HG02870 (cell line): ENCODE data around the gene ELAVL2.

Experiments
- ATAC-seq: cut with Tn5 transposase; IDR thresholded peaks from one replicate; pipeline ENCODE4 v1.9.1; 2021; ENCODE audit warnings: mild to moderate bottlenecking, moderate library complexity; ENCODE audit not compliant: unreplicated experiment

Gene ELAVL2

DNA sequence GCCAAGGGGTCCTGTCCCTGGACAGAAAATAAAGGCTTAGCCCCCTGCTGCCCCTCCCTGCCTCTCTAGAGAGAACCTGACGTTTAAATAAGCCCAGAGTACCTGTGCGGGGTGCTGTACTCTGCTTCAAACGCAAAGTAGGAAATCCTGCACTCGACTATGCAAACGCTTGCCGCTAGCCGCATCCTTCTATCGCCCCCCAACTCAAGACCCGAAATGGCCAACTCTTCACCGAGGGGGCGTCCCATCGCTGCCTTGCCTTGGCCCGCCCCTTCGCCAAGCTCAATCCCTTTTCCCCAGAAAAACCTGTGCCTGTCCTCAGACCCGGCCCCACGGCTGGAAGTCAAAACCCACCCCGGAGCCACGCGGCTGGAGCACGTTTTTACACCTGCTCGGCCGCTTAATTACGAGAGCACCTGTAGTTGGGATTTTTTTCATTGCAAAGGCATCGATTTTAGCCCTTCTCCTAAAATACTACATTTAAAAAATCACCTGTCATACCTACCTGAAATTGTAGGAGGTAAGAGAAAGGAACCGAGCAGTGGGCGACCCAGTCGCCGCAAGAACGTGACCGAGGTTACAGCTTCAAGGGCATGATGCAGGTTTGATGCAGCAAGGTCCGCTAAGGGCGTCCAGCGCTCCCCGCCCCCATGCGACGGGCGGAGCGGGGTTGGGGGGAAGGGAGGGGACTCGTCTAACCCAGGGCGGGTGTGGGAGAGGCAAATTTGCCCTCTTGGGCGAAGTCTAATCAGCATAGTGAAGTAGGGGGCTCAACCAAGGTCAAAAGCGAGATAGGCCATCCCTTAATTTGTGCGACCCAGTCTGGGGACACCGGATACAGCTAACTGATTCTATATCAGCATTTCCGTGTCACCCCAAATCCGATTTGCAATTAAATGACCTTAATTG, 3.5 kb downstream of the ELAVL2 start:
- no peak for ATAC-seq

GRCh38 chr9:23821375-23822181, 4.5 kb downstream of the ELAVL2 start:
- ATAC-seq, result no peak

DNA sequence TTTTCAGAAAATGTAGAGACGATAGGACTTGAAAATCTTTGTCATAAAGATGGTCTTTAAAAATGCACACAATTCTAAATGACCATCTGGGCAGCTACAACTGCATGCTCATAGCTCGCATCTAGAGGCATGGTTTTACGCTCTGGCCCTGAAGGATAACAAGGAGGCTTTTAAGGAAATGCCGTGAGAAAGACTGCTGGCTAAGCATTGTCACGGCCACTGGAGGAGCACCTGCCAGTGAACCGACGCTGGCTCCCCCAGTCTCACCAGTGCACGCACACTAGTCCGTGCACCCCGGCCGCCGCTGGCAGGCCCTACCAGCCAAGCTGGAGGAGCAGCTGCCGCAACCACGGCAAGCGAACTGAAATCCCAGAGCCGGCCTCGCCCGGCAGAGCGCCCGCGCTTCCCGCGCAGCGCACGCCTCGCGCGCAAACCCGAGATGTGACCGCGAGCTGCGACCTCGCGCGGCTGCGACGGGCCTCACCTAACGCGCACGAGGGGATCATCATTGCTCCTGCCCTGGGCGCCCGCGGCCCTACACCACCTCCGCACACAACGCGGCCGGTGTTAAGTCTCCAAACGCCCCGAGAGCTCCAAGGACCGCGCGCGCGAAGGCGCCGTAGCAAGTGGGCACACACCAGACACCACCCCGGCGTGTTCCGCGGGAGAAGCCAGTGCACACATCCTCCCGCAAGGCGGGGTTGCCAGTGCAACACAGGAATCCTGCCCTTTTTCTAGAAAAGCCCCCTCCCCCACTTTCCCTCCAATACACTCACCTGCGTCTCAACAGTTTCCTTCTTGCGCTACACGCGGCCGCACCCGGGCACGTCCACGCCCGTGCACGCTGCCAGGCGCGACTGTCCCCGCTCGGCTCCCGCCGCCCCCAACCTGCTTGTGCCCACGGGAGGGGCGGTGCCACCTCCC, 5.3 kb downstream of the ELAVL2 start:
- ATAC-seq, result no peak

GRCh38 chr9:23819403-23819802, 6.6 kb downstream of the ELAVL2 start:
- no peak for ATAC-seq

GRCh38 chr9:23814243-23814642, 11.8 kb downstream of the ELAVL2 start:
- no peak for ATAC-seq

DNA sequence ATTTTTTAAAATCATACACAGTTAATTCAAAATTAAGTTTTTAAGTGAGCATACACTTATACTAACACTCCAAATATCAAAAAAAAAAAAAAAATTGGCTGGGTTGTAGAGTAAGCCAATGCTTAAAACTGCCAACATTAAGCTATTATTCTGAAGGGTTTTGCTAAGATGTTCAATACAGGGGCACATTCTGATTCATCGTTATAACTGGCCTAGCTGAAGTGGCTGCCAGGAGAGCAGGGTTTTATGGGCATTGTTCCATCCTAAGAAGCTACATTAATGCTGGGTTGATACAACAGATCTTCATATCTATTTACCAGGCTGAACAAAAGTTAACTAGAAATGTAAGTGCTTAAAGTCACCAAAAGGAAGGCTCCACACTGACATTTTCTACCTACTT, 13.4 kb downstream of the ELAVL2 start:
- no peak for ATAC-seq

DNA sequence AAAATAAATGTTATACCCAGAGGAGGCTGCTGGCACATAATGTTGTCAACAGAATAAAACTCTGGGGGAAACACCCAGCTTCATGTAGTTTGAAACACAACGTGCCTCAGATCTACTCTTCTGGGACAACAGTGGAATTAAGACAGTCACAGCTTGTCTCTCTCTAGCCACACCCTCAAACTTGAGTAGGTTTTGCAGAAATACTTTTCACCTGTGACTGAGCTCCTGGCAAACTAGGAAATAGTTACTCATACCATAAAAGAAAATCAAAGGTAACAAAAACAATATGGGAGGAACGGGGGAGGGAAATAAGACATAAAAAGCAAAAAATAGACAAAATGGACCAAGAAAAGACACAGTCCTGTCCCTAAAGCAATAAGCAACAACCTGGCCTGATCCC, 14.4 kb downstream of the ELAVL2 start:
- no peak for ATAC-seq

- no peak for ATAC-seq
These were observed 22.8 kb downstream of the ELAVL2 start for GRCh38 chr9:23803216-23803615.

GRCh38 chr9:23801523-23801922, 24.5 kb downstream of the ELAVL2 start:
- ATAC-seq, result no peak

DNA sequence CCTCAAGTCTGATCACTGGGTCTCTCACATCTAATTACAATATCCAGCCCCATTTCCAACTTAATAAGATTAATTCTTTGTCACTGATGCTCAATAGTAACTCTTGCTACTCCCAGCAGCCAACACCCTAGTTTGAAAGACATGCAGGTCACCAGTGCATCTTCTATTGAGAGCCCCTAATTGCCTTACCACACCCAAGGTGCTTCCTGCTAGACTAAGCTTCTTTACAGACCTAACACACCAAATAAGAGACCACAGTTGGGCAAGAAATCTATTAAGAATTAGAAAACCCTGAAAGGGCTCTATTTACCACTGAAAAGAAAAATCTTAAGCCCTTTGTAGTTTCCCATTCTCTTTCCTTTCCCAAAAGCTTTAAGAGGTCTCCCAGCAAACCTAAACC, 26.5 kb downstream of the ELAVL2 start:
- no peak for ATAC-seq

- ATAC-seq, result no peak
These were observed 27.7 kb downstream of the ELAVL2 start for GRCh38 chr9:23798325-23798724.

DNA sequence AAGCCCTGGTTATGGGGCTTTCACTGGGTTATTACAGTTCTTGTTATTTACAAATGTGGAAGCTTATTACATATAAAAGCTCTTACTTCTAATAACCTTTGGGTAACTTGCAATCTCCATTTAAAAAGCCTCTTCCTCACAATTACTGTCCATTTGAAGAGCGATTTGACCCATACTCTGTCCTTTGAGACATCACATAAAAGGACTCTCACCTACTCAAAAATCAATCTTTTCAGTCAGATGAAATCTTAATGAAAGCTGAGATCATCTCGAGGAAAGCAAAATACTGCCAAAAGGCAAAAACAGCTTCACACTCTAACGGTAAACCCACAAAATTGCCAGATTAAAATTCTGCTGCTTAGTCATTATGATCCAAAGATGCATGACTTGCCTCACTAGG, 29.8 kb downstream of the ELAVL2 start:
- ATAC-seq, result no peak

DNA sequence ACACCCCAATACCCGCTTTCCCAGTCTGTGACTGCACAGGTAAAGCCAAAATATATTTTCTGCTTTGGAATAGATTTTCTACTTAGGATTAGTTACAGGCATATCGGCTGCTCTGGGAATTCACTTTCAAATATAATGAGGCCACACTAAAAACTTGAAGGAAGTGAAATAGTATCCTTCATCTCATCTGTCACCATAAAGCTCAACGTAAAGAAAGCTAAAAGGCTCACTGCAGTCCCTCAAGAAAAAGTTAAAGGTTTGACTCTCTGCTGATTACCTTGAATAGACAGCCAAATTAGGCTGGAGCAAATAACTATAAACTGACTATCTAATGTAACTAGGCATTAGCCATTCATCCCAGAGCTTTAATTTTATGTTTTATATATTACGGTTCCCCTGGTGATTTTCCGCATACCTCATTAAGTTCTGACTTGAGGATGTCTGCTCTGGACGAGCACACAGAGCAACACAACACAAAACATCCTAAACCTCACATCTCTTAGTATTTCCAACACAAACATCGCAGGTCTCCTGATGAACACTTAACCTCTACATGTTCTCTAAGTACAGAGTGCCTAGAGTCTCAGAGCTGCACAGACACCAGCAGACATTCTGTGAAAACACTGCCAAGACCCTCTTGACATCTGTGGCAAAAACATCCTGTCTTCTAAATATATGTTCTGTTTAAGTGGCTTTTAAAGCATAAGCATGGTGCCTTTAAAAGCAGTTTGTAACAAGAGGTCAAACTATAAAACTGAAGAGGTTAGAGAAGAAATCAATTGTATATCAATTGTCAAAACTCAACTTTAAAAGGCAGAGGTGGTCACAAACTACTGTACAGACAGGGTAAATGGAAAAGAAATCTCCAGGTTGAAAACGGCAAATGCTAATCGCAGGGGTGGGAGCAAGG, 35.4 kb downstream of the ELAVL2 start:
- ATAC-seq, result no peak

DNA sequence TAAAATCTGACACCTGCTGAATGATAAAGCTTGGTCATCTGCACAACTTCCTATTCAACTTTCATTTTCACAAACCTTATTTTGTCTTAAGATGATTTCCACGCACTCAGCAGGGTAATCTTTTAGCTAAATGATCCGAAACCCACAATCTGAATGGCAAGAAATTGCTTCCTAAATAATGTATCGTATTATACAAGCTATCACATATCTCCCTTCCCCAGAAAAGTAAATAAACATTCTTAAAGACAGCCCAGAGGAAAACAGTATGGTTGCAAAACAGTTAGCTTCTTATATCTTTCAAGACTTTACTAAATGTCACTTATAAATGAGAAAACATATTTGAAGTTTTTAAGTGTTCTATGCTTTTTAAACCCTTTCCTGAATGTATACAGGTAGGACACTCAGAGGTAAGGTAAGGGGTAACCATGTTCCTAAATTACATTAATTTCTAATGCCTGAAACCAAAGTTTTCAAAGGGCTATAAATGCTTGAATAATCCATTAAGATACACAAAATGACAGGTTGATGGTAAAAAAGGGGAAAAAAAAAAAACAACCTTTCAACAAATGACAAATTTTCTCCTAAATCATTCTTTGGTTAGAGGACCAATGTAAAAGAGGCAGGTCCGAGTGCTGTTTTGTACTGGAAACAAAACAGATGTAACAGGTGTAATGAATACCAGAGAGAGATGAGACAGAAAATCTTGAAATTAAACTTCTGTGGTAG, 36.3 kb downstream of the ELAVL2 start:
- ATAC-seq, result no peak

DNA sequence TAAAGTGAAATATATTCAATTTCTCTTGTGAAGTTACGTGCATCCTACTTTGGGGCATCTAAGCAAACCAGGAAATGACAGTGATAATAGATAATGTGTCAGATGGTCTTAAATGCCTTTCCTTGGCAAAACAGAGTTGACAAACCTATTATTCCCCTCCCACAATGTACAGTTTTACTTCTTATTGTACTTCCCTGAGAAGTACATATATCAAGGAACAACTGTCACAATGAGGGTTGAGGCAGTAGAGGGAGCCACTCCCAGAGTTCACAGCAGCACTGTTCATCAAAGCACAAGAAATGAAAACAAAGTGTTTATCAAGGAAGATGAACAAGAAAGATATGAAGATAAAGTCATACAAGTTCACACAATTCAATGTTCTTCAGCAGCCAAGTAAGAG, 41.1 kb downstream of the ELAVL2 start:
- ATAC-seq, result no peak

- no peak for ATAC-seq
These were observed 42.5 kb downstream of the ELAVL2 start for GRCh38 chr9:23783509-23783908.

- ATAC-seq, result no peak
These were observed 46.8 kb downstream of the ELAVL2 start for GRCh38 chr9:23779220-23779619.

GRCh38 chr9:23777328-23777727, 48.7 kb downstream of the ELAVL2 start:
- no peak for ATAC-seq

GRCh38 chr9:23775549-23775948, 50.5 kb downstream of the ELAVL2 start:
- ATAC-seq, result no peak
